ENCODE measurements around the gene SNX33. TPM values are rescaled to one million over a fixed set of nuclear protein-coding genes. Genes with fewer than 3 reads are reported as not detected.
"Not testable (repeated sequence)": the region's sequence is repeated elsewhere in the genome, so short reads cannot be mapped to it uniquely, and the experiment has no call there.

The SNX33 gene
- total RNA-seq, 1 donor: 1.2 TPM

DNA sequence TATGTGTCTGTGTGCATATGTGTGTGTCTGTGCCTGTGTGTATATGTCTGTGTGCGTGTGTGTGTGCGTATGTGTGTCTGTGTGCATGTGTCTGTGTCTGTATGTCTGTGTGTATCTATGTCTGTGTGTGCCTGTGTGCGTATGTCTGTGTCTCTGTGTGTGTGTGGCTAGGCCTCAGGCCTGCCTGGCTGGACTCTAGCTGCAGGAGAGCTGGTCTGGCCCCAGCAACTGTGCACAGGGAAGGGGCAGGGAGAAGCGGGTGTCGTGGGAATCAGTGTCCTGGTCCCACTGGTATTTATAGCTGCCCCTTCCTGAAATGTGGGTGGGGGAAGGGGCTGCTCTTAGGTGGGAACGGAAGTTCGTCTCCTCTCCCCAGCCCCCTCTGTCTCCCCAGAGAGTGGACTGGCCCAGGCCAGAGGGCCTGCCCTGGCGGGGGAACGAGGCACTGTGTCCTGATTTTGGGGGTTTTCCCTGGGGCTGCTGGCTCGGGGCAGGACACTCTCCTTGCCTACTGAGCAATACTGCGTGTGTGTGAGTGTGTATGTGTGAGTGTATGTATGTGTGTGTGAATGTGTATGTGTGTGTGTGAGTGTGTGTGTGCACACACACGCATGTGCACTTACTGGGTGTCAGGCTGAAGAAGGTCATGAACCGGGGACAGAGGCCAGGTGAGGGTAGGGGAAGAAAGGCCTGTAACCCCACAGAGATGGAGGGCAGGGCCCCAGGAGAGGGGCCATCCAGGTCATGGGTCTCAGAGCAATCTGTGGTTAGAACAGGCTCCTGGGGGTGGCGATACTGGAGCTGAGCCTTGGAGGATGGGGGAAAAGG, 58.4 kb downstream of the SNX33 start:
- no peak overlapping the region for H3K4me3 ChIP-seq (ENCODE audit: low read length)
- H3K4me1 ChIP-seq (ENCODE audit: insufficient read depth, low read length): peaks cover 1% of the 10 kb centered on the region
- H3K27me3 ChIP-seq (ENCODE audit: insufficient read depth, low read length): no peaks in the 10 kb centered on the region
- H3K9me3 ChIP-seq (ENCODE audit: low read depth, low read length): no peaks in the 10 kb centered on the region

DNA sequence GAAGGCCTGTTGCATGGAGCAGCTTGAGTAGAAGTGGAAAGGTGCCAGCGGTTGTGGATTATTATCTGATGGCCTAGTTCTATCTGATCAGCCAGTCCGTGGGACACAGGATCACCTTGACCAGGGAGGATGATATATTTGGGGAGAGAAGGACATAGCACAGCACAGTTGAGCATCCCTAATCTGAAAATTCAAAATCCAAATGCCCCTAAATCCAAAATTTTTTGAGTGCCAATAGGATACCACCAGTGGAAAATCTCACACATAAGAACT, 58.9 kb downstream of the SNX33 start:
- Histone ChIP-seq H3K4me1 (ENCODE audit: insufficient read depth, low read length) (no peaks in the 10 kb centered on the region), H3K9me3 (ENCODE audit: low read depth, low read length) (no peaks in the 10 kb centered on the region), H3K4me3 (ENCODE audit: low read length) (no peak overlapping the region), H3K27me3 (ENCODE audit: insufficient read depth, low read length) (no peaks in the 10 kb centered on the region)

DNA sequence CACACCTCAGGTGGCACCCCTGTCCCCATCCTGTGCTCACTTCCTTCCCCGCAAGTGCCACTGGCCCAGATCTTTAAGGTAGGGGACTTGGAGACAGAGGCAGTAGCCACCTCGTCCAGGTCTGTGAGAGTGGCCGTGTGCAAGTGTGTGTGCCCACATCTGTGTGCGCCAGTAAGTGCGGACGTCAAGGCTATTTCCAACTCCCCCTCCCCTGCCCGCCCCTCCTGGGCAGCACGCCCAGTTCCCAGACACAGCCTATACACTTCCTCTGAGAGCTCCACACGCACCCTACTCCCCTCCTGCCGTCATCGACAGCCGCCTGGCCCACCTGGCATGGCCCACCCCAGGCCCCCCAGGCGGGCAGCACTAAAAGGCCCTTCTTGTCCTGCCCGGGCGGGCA, 61.7 kb downstream of the SNX33 start:
- not testable (repeated sequence) for H3K27me3 ChIP-seq (ENCODE audit: insufficient read depth, low read length); H3K9me3 ChIP-seq (ENCODE audit: low read depth, low read length); H3K4me1 ChIP-seq (ENCODE audit: insufficient read depth, low read length); H3K4me3 ChIP-seq (ENCODE audit: low read length)

DNA sequence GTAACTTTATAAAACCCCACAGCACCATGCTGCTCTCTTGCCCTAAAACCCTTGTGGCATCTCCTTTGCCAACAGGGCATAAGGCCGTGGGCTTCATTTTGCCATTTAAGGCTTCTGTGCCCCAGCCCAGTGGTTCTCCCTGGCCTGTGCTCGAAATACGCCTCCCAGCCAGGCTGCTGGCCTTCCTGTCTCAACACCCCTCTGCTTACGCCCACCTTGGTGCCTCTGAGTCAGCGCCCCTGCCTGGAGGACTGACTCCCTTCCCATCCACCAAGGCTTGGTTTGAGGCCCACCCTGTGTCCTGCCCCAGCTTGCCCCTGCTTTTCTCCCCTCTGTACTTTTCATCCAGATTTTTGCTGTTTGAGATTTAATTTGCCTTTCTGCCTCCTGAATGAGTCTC, 63.2 kb downstream of the SNX33 start:
- not testable (repeated sequence) for H3K4me3 ChIP-seq (ENCODE audit: low read length); H3K27me3 ChIP-seq (ENCODE audit: insufficient read depth, low read length); H3K9me3 ChIP-seq (ENCODE audit: low read depth, low read length); H3K4me1 ChIP-seq (ENCODE audit: insufficient read depth, low read length)

DNA sequence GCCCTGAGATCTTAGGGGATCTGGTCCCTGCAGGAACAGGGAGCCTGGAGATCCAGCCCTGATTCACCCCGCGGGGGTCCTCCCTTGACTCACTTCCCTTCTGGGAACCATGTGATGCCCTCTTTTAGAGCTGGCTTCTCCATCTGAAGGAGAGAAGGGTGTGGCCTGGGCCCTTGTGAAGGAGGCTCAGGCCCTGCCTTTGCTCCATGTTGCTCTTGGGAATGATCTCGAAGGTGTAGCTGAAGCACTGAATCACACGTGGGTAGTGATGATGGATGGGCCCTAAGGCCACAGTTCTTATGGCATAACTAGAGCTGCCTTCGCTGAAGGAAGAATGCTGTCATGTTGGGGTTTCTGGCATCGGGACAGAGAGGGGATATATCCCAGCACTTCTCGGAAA, 63.8 kb downstream of the SNX33 start:
- not testable (repeated sequence) for H3K27me3 ChIP-seq (ENCODE audit: insufficient read depth, low read length)

More for the DNA sequence above, 63.8 kb downstream of the SNX33 start:
- not testable (repeated sequence) for H3K9me3 ChIP-seq (ENCODE audit: low read depth, low read length); H3K4me3 ChIP-seq (ENCODE audit: low read length); H3K4me1 ChIP-seq (ENCODE audit: insufficient read depth, low read length)

Other genes with a start within 250 kb of the SNX33 start
- gene SIN3A, start 196.2 kb upstream of the SNX33 start, total RNA-seq: 100 TPM
- gene PTPN9, start 68.6 kb upstream of the SNX33 start, total RNA-seq: 7.2 TPM
- gene SNUPN, start 22.2 kb upstream of the SNX33 start, total RNA-seq: 10.1 TPM
- gene IMP3, start 7.7 kb upstream of the SNX33 start, total RNA-seq: 59.2 TPM
- gene CSPG4, start 64.9 kb downstream of the SNX33 start, total RNA-seq: under 0.01 TPM
- gene UBE2Q2, start 195.5 kb downstream of the SNX33 start, total RNA-seq: 46.5 TPM